Neural cell (in vitro differentiated cells): Measurements from ENCODE around the gene ZNF385D. TPM values are rescaled to one million over a fixed set of nuclear protein-coding genes. Genes with fewer than 3 reads are reported as not detected.

ENCODE experiments used
- H2AFZ ChIP-seq: fragments of 200-600, 300-800 bp; sonication (generic), shearing (Covaris generic); 2 replicates; pipeline ENCODE4 v1.6.0; 2014; ENCODE audit warnings: low read depth, mild to moderate bottlenecking, antibody characterized with exemption, low read length, moderate library complexity
- H3F3A ChIP-seq: fragments of 200-600 bp; shearing (Covaris generic); 2 replicates; pipeline ENCODE4 v1.6.1; 2016; ENCODE audit warnings: mild to moderate bottlenecking, moderate library complexity, mixed read lengths, antibody characterized with exemption, low read length; ENCODE audit not compliant: insufficient read depth, poor library complexity, severe bottlenecking
- H3K27ac ChIP-seq: fragments of 200-600, 300-800 bp; sonication (generic), shearing (Covaris generic); 2 replicates; pipeline ENCODE4 v1.5.1; 2014; ENCODE audit warnings: mild to moderate bottlenecking, low read length, moderate library complexity
- H3K27me3 ChIP-seq: fragments of 300-800, 200-600 bp; sonication (generic), shearing (Covaris generic); 2 replicates; pipeline ENCODE4 v1.6.0; 2014; ENCODE audit warnings: mild to moderate bottlenecking, low read depth, low read length, moderate library complexity; ENCODE audit not compliant: insufficient read depth
- H3K36me3 ChIP-seq: fragments of 300-800, 200-600 bp; sonication (generic), shearing (Covaris generic); 2 replicates; pipeline ENCODE4 v1.5.1; 2014; ENCODE audit warnings: mild to moderate bottlenecking, antibody characterized with exemption, low read length, moderate library complexity; ENCODE audit not compliant: insufficient read depth
- H3K4me2 ChIP-seq: fragments of 300-800, 200-600 bp; sonication (generic), shearing (Covaris generic); 2 replicates; pipeline ENCODE4 v1.6.0; 2014; ENCODE audit warnings: mild to moderate bottlenecking, low read length
- H3K4me3 ChIP-seq: fragments of 300-800, 200-600 bp; sonication (generic), shearing (Covaris generic); 2 replicates; pipeline ENCODE4 v1.5.1; 2014; ENCODE audit warnings: mild to moderate bottlenecking, low read length, moderate library complexity
- H3K79me2 ChIP-seq: fragments of 200-600 bp; shearing (Covaris generic); replicated peaks from 2 replicates; pipeline ENCODE4 v1.6.0; 2014; ENCODE audit warnings: mild to moderate bottlenecking, low read length, moderate library complexity; ENCODE audit not compliant: insufficient read depth
- H3K9ac ChIP-seq: fragments of 300-800, 200-600 bp; sonication (generic), shearing (Covaris generic); 2 replicates; pipeline ENCODE4 v1.6.1; 2016; ENCODE audit warnings: mild to moderate bottlenecking, low read length, mixed read lengths
- H3K9me2 ChIP-seq: fragments of 200-600 bp; shearing (Covaris generic); 2 replicates; pipeline ENCODE4 v1.6.1; 2016; ENCODE audit warnings: mild to moderate bottlenecking, low read length, mixed read lengths; ENCODE audit not compliant: insufficient read depth
- H3K9me3 ChIP-seq: fragments of 200-600, 300-800 bp; sonication (generic), shearing (Covaris generic); 2 replicates; pipeline ENCODE4 v1.6.1; 2016; ENCODE audit warnings: mild to moderate bottlenecking, mixed run types, low read length, moderate library complexity, mixed read lengths
- H4K20me1 ChIP-seq: fragments of 200-600 bp; shearing (Covaris generic); 2 replicates; pipeline ENCODE4 v1.6.1; 2016; ENCODE audit warnings: mild to moderate bottlenecking, mixed run types; ENCODE audit not compliant: insufficient read depth
- EP300 ChIP-seq: fragments of 450-650 bp; conservative IDR thresholded peaks from 2 replicates; pipeline ENCODE4 v1.6.1; 2014; ENCODE audit warnings: antibody characterized with exemption, mild to moderate bottlenecking, moderate library complexity; ENCODE audit not compliant: poor library complexity, severe bottlenecking
- EZH2 ChIP-seq: fragments of 200-600, 300-800 bp; shearing (Covaris generic), sonication (generic); IDR thresholded peaks from 2 replicates; pipeline ENCODE4 v1.6.1; 2014; ENCODE audit warnings: antibody characterized with exemption, low read length, borderline replicate concordance, mild to moderate bottlenecking; ENCODE audit not compliant: insufficient read depth, poor library complexity, severe bottlenecking
- MXI1 ChIP-seq: fragments of 450-650 bp; conservative IDR thresholded peaks from 2 replicates; pipeline ENCODE4 v1.6.1; 2014; ENCODE audit warnings: antibody characterized with exemption, mild to moderate bottlenecking; ENCODE audit not compliant: poor library complexity, severe bottlenecking
- POLR2AphosphoS5 ChIP-seq: IDR thresholded peaks from 2 replicates; pipeline ENCODE4 v1.6.1; 2012
- RAD21 ChIP-seq: fragments of 450-650 bp; conservative IDR thresholded peaks from 2 replicates; pipeline ENCODE4 v1.6.1; 2014; ENCODE audit warnings: antibody characterized with exemption, mild to moderate bottlenecking, moderate library complexity
- SMC3 ChIP-seq: fragments of 450-650 bp; conservative IDR thresholded peaks from 2 replicates; pipeline ENCODE4 v1.6.1; 2014; ENCODE audit warnings: antibody characterized with exemption, mild to moderate bottlenecking, moderate library complexity; ENCODE audit not compliant: poor library complexity
- TAF1 ChIP-seq: IDR thresholded peaks from 2 replicates; pipeline ENCODE4 v1.6.1; 2012; ENCODE audit warnings: low read depth
- polyA plus RNA-seq: library from polyadenylated mRNA; depleted of rRNA; stranded (reverse); fragments of >200 nt; gene quantifications from 2 replicates; pipeline ENCODE4 v1.2.3, GENCODE V29; 2014
- TF ChIP-seq, protein P1 (sequence below): IDR thresholded peaks from 2 replicates; pipeline ENCODE4 v1.6.1; 2012; ENCODE audit warnings: borderline replicate concordance
- TF ChIP-seq, protein P2 (sequence below): fragments of 450-650 bp; IDR thresholded peaks from 2 replicates; pipeline ENCODE4 v1.5.1; 2014; ENCODE audit warnings: antibody characterized with exemption, mild to moderate bottlenecking, moderate library complexity; ENCODE audit not compliant: poor library complexity, severe bottlenecking

The ZNF385D gene
- polyA plus RNA-seq, 1 donor from 2014 or later, result 3.4 TPM

DNA sequence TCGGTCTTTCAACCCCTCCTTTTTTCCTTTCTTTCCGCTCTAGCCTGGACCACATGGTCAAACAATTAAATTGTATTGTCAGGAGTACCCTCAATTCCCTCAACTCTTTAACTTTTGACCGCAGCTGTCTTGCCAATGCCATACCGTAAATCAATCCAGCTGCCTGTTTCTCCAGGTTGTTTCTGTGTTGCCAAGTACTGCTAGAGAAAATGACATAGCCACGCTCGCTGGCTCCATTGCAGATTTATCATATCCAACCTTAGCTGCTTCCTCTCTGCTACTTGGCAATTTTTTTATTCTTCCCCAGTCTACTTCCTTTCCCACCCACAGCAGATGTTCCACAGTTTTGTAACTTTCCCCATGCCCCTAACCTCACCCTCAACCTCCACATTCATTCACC is 60.0 kb downstream of the ZNF385D start:
- no peaks in the 10 kb centered on the region for H3K27me3 ChIP-seq
- no peak overlapping the region for H3K4me2 ChIP-seq
- no peak overlapping the region for H3K4me3 ChIP-seq
- no peaks in the 10 kb centered on the region for H4K20me1 ChIP-seq
- no peak overlapping the region for H3K27ac ChIP-seq
- no peaks in the 10 kb centered on the region for H3F3A ChIP-seq
- TF ChIP-seq, protein P1, sequence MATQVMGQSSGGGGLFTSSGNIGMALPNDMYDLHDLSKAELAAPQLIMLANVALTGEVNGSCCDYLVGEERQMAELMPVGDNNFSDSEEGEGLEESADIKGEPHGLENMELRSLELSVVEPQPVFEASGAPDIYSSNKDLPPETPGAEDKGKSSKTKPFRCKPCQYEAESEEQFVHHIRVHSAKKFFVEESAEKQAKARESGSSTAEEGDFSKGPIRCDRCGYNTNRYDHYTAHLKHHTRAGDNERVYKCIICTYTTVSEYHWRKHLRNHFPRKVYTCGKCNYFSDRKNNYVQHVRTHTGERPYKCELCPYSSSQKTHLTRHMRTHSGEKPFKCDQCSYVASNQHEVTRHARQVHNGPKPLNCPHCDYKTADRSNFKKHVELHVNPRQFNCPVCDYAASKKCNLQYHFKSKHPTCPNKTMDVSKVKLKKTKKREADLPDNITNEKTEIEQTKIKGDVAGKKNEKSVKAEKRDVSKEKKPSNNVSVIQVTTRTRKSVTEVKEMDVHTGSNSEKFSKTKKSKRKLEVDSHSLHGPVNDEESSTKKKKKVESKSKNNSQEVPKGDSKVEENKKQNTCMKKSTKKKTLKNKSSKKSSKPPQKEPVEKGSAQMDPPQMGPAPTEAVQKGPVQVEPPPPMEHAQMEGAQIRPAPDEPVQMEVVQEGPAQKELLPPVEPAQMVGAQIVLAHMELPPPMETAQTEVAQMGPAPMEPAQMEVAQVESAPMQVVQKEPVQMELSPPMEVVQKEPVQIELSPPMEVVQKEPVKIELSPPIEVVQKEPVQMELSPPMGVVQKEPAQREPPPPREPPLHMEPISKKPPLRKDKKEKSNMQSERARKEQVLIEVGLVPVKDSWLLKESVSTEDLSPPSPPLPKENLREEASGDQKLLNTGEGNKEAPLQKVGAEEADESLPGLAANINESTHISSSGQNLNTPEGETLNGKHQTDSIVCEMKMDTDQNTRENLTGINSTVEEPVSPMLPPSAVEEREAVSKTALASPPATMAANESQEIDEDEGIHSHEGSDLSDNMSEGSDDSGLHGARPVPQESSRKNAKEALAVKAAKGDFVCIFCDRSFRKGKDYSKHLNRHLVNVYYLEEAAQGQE, result no peak
- TF ChIP-seq EZH2, result no peak
- TF ChIP-seq, protein P2, sequence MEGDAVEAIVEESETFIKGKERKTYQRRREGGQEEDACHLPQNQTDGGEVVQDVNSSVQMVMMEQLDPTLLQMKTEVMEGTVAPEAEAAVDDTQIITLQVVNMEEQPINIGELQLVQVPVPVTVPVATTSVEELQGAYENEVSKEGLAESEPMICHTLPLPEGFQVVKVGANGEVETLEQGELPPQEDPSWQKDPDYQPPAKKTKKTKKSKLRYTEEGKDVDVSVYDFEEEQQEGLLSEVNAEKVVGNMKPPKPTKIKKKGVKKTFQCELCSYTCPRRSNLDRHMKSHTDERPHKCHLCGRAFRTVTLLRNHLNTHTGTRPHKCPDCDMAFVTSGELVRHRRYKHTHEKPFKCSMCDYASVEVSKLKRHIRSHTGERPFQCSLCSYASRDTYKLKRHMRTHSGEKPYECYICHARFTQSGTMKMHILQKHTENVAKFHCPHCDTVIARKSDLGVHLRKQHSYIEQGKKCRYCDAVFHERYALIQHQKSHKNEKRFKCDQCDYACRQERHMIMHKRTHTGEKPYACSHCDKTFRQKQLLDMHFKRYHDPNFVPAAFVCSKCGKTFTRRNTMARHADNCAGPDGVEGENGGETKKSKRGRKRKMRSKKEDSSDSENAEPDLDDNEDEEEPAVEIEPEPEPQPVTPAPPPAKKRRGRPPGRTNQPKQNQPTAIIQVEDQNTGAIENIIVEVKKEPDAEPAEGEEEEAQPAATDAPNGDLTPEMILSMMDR, result no peak
- no peak for TF ChIP-seq SMC3
- no peak for TF ChIP-seq EP300
- no peak overlapping the region for H2AFZ ChIP-seq
- H3K36me3 ChIP-seq, result no peaks in the 10 kb centered on the region
- H3K79me2 ChIP-seq, result no peaks in the 10 kb centered on the region
- H3K9ac ChIP-seq, result no peak overlapping the region
- H3K9me3 ChIP-seq, result no peaks in the 10 kb centered on the region
- no peaks in the 10 kb centered on the region for H3K9me2 ChIP-seq

DNA sequence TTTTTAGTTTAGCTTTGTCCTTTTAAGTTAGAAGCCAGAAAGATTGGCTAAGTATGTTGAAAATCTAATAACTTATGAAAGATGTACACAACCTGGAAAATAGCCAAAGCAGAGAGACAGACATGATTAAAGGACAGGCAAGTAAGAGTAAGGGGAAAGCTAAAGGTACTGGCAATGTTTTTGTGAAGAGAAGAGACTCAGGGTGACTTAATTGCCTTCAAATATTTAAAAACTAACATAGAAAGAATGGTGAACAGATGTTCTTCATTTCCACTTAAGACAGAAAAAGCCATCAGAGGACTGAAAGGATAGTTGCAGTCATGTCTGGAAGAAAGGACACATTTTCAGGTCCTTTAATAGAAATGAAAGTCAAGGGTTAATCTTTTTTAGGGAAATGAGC is 68.8 kb downstream of the ZNF385D start:
- H3K4me3 ChIP-seq, result no peak overlapping the region
- H4K20me1 ChIP-seq, result no peaks in the 10 kb centered on the region
- no peaks in the 10 kb centered on the region for H3K36me3 ChIP-seq
- H3K9ac ChIP-seq, result no peak overlapping the region
- H2AFZ ChIP-seq, result no peak overlapping the region
- TF ChIP-seq RAD21 (no peak), TAF1 (no peak)
- H3K79me2 ChIP-seq, result no peaks in the 10 kb centered on the region
- no peaks in the 10 kb centered on the region for H3K9me2 ChIP-seq
- H3K27me3 ChIP-seq, result no peaks in the 10 kb centered on the region
- H3K4me2 ChIP-seq, result no peak overlapping the region
- H3K9me3 ChIP-seq, result no peaks in the 10 kb centered on the region
- no peaks in the 10 kb centered on the region for H3F3A ChIP-seq
- no peak overlapping the region for H3K27ac ChIP-seq

DNA sequence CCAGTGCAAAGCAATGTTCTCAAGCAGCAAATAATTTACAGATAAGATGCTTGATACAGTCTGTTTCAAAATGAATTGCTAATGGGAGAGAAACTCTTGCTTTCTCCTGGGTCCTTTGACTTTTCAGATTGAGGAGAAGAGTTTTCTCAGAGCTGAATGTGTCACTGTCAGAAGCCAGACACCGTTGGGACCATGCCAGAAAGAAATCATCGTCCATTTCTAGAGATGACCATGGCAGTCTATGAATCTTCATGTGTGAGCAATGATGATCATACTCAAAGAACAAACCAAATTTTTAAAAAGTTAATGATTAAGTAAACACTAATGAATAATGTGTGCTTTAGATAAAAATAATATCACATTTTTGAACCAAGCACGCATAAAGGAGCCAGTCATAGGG is 77.6 kb downstream of the ZNF385D start:
- no peaks in the 10 kb centered on the region for H4K20me1 ChIP-seq
- no peaks in the 10 kb centered on the region for H3K36me3 ChIP-seq
- no peaks in the 10 kb centered on the region for H3K9me3 ChIP-seq
- H3K79me2 ChIP-seq, result no peaks in the 10 kb centered on the region
- no peaks in the 10 kb centered on the region for H3K9me2 ChIP-seq
- no peak overlapping the region for H3K27ac ChIP-seq
- no peaks in the 10 kb centered on the region for H3K27me3 ChIP-seq
- no peaks in the 10 kb centered on the region for H3F3A ChIP-seq
- H3K4me3 ChIP-seq, result no peak overlapping the region
- no peak overlapping the region for H3K9ac ChIP-seq
- H3K4me2 ChIP-seq, result no peak overlapping the region
- TF ChIP-seq, protein P2, result no peak
- TF ChIP-seq EP300 (no peak), SMC3 (no peak), TAF1 (no peak), MXI1 (no peak), RAD21 (no peak), POLR2AphosphoS5 (no peak), EZH2 (no peak)
- TF ChIP-seq, protein P1, result no peak
- no peak overlapping the region for H2AFZ ChIP-seq
